HT-29 (cell line): Measurements from ENCODE around the gene SLC7A7. TPM values are rescaled to one million over a fixed set of nuclear protein-coding genes. Genes with fewer than 3 reads are reported as not detected.
"Not testable (repeated sequence)": the region's sequence is repeated elsewhere in the genome, so short reads cannot be mapped to it uniquely, and the experiment has no call there.

Experiments
- DNase-seq: peaks from one replicate; pipeline ENCODE4 v3.0.0-alpha.2; 2015; ENCODE audit warnings: low spot score
- small RNA-seq: library from RNA; depleted of rRNA; stranded (forward); fragments of <200 nt; gene quantifications from one replicate; pipeline ENCODE3, GENCODE V24; 2014
- total RNA-seq: library from RNA; depleted of rRNA; stranded (reverse); fragments of >200 nt; shearing (Covaris generic); gene quantifications from 2 replicates; pipeline ENCODE4 v1.2.3, GENCODE V29; 2014; rRNA removed

The SLC7A7 gene
- total RNA-seq, 1 experiment from 2014 or later, result 12.2 TPM

- DNase-seq, result not testable (repeated sequence)
Observed at GRCh38 chr14:22757972-22758650, 57.1 kb downstream of the SLC7A7 start.

DNA sequence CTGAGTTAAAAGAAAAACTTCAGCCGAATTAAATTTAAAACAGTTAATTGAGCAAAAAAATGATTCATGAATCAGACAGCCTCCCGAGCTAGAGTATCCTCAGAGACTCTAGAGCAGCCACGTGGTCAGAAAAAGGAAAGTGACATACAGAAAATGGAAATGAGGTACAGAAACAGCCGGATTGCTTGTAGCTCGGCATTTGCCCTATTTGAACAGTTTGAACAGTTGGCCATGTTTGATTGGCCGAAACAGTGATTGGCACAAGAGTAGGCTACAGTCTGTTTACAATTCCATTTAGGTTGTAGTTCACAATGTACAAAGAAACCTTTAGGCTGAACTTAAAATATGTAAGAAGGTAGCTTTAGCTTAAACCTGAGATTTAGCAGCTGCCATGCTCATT lies 61.6 kb downstream of the SLC7A7 start:
- no peak for DNase-seq

DNA sequence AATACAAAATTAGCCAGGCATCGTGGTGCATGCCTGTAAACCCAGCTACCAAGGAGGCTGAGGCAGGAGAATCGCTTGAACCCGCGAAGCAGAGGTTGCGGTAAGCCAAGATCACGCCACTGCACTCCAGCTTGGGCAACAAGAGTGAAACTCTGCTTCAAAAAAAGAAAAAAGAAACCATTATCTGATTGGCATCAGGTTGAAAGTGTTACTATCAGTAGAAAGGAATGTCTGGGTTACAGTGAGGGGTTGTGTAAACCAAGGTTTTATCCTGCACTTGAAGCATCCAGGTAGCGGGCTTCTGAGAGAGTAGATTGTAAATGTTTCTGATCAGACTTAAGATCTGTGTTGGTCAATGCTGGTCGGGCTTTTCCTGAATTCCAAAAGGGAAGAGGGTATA lies 62.8 kb downstream of the SLC7A7 start:
- DNase-seq, result no peak

GRCh38 chr14:22748631-22749068 lies 66.6 kb downstream of the SLC7A7 start:
- no peak for DNase-seq

GRCh38 chr14:22748206-22748605 lies 67.0 kb downstream of the SLC7A7 start:
- no peak for DNase-seq

DNA sequence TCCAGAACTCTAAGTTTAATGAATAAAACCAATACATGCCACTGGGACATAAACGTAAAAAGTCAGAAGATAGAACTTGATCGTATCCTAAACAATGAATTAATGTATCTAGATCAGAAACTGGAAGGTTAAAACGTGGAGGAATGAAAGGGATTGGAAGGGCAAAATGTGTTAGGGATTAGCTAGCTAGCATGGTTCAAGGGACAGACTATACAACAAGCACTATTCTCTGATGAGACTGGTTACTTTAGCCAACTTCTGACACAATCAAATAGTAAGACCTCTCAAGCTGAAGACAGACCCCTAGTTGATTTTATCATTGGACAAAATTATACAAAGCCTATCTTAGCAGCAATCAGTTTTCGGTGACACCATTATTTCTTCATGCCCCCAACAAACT lies 67.5 kb downstream of the SLC7A7 start:
- DNase-seq, result no peak

DNA sequence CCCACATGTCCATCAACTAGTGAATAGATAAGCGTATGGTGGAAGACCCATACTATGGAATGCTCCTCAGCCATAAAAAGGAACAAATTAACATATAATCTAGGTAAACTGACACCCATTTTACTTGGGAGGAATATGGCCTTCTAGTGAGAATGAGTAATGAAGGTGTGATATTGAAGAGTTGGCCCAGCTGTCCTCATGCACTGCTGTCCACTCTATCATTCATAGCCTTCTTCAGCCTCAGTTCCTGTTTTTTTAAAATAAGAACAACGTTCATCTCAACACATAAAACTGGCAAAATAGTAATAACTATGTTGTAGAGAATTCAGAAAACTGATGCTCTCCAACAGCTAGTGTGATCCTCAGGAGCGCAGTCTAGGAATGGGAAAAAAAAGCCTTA lies 75.2 kb downstream of the SLC7A7 start:
- no peak for DNase-seq

DNA sequence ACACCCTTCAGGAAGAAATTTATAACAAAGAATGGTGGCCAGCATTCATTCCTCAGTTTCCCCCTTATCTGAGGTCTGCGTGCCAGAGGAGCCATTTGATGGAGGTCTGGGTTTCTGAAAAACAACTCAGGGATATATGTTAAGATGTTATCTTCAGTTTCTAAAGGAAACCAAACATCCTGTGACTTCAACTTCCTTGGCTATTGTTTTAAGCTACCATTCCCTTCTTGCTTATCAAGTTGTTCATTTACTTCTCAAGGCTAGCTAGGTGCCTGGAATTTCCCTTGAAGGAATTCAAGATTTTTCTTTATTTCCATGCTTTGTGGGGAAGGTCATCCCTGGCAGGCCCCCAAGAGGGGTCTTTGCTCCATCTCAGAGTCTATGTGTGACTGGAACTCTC lies 75.8 kb downstream of the SLC7A7 start:
- no peak for DNase-seq

- no peak for DNase-seq
Observed at GRCh38 chr14:22737052-22737451, 78.2 kb downstream of the SLC7A7 start.

GRCh38 chr14:22736384-22736783 lies 78.9 kb downstream of the SLC7A7 start:
- DNase-seq, result not testable (repeated sequence)

GRCh38 chr14:22735096-22735495 lies 80.1 kb downstream of the SLC7A7 start:
- no peak for DNase-seq

GRCh38 chr14:22733829-22734228 lies 81.4 kb downstream of the SLC7A7 start:
- DNase-seq, result no peak

DNA sequence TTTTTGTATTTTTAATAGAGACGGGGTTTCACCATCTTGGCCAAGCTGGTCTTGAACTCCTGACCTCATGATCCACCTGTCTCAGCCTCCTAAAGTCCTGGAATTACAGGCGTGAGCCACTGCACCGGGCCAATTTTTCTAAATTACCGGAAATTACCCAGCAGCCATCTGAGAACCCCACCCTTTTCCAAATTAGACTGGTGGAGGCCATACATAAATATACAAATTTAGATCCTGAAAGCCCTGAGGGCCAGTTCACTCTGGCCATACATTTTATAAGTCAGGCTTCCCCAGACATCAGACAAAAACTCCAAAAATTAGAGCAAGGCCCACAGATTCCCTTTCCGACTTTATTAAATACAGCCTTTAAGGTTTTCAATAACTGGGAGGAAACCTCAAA lies 83.2 kb downstream of the SLC7A7 start:
- DNase-seq, result not testable (repeated sequence)

- no peak for DNase-seq
Observed at GRCh38 chr14:22726012-22726411, 89.2 kb downstream of the SLC7A7 start.

DNA sequence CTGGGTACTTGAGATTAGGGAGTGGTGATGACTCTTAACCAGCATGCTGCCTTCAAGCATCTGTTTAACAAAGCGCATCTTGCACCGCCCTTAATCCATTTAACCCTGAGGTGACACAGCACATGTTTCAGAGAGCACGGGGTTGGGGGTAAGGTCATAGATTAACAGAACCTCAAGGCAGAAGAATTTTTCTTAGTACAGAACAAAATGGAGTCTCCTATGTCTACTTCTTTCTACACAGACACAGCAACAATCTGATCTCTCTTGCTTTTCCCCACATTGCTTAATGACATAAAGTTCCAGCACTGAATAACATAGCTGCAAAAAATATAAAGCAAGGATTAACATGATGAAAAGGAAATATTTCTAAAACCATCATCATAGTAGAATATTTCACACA lies 89.9 kb downstream of the SLC7A7 start:
- DNase-seq, result not testable (repeated sequence)

DNA sequence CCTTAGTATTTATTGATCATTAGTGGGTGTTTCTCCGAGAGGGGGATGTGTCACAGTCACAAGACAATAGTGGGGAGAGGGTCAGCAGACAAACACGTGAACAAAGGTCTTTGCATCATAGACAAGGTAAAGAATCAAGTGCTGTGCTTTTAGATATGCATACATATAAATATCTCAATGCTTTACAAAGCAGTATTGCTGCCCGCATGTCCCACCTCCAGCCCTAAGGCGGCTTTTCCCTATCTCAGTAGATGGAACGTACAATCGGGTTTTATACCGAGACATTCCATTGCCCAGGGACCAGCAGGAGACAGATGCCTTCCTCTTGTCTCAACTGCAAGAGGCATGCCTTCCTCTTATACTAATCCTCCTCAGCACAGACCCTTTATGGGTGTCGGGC lies 90.4 kb downstream of the SLC7A7 start:
- not testable (repeated sequence) for DNase-seq

DNA sequence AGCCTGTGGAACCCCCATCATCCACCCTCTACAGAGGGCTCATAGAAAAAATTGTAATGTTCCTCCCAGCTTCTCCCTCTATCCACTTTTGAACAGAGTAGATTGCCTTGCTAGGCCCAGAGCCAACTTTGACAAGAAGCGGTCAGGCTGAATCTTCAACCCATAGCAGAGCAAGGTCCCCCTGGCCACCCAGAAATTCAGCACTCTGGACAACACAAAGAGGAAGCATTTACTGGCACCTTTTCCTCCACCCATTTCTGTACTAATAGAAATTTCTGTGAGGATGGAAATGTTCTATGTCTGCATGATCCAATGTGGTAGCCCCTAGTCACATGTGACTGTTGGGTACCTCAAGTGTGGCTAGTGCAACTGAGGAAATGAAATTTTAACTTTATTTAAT lies 91.4 kb downstream of the SLC7A7 start:
- DNase-seq, result no peak

Small RNA genes within 50 kb of the gene (small RNA-seq; reads per million reads assigned to genes)
- gene RF00019 (not detected), gene RF00588 (not detected)

Other genes with a start within 250 kb of the SLC7A7 start
- gene DAD1, start 226.2 kb downstream of the SLC7A7 start, total RNA-seq, result 111 and 124 TPM in 2 replicates
- gene ABHD4, start 217.1 kb downstream of the SLC7A7 start, total RNA-seq, result 6.1 and 8.4 TPM in 2 replicates
- gene OR6J1, start 171.1 kb downstream of the SLC7A7 start, total RNA-seq, result not detected in 2 replicates
- gene OXA1L, start 48.7 kb downstream of the SLC7A7 start, total RNA-seq, result 73.5 and 80.9 TPM in 2 replicates
- 45.9 and 56.1 TPM in 2 replicates for gene MRPL52, start 14.5 kb upstream of the SLC7A7 start, total RNA-seq
- gene MMP14, start 21.1 kb upstream of the SLC7A7 start, total RNA-seq, result 1.7 and 3.9 TPM in 2 replicates
- gene LRP10, start 56.3 kb upstream of the SLC7A7 start, total RNA-seq, result 54.2 and 61.1 TPM in 2 replicates
- 0.18 and 0.53 TPM in 2 replicates for gene REM2, start 67.8 kb upstream of the SLC7A7 start, total RNA-seq
- gene RBM23, start 103.7 kb upstream of the SLC7A7 start, total RNA-seq, result 54.9 and 56.3 TPM in 2 replicates
- 46.4 and 47.6 TPM in 2 replicates for gene PRMT5, start 113.9 kb upstream of the SLC7A7 start, total RNA-seq
- gene HAUS4, start 141.7 kb upstream of the SLC7A7 start, total RNA-seq, result 28.5 and 29.4 TPM in 2 replicates
- gene AJUBA, start 167.1 kb upstream of the SLC7A7 start, total RNA-seq, result 52.0 and 53.6 TPM in 2 replicates
- 14.6 and 15.1 TPM in 2 replicates for gene C14orf93, start 194.7 kb upstream of the SLC7A7 start, total RNA-seq
- 198 and 205 TPM in 2 replicates for gene PSMB5, start 219.5 kb upstream of the SLC7A7 start, total RNA-seq
- gene PSMB11, start 226.8 kb upstream of the SLC7A7 start, total RNA-seq, result not detected in 2 replicates
- 11.4 and 15.0 TPM in 2 replicates for gene CDH24, start 242.1 kb upstream of the SLC7A7 start, total RNA-seq